Naive thymus-derived CD8-positive, alpha-beta T cell (primary cell): ENCODE results near the gene SPEM3. TPM values are rescaled to one million over a fixed set of nuclear protein-coding genes. Genes with fewer than 3 reads are reported as not detected.

ENCODE experiments used
- ATAC-seq, 2 donors: fragments of 150-1000 bp; cut with Tn5 transposase in 1 of 2; sonication (Bioruptor Pico), chemical (Tn5 transposase) in 1 of 2; 1 replicate in 1 of 2; 2 replicates in 1 of 2; pipeline ENCODE4 v1.10.0; 2021; ENCODE audit warnings: mild to moderate bottlenecking in 2 of 2, moderate library complexity in 2 of 2
- POLR2A ChIA-PET: fragments of 350-600 bp; sonication (Branson Sonifier 250); formaldehyde crosslinking; loops from one replicate; lab custom pipeline; 2021; ENCODE audit warnings: antibody characterized with exemption; lab: Charles Lee
- DNase-seq, 10 donors: peaks; one replicate each; pipeline versions ENCODE4 v3.0.0 to v3.0.0-alpha.2; 2020 to 2022
- H3K27ac Mint-ChIP-seq, 10 donors: one replicate each; pipeline ENCODE4 v1.8.0; 2020 to 2022; ENCODE audit warnings: mild to moderate bottlenecking in 10 of 10, mixed read lengths in 10 of 10, moderate library complexity in 4 of 10, inconsistent platforms in 1 of 10
- H3K27me3 Mint-ChIP-seq, 5 donors: one replicate each; pipeline ENCODE4 v1.8.0; 2021 to 2022; ENCODE audit warnings: mixed read lengths in 5 of 5
- H3K36me3 Mint-ChIP-seq, 3 donors: one replicate each; pipeline ENCODE4 v1.8.0; 2020 to 2022; ENCODE audit warnings: mixed read lengths in 3 of 3, mild to moderate bottlenecking in 2 of 3, inconsistent platforms in 1 of 3
- H3K4me1 Mint-ChIP-seq, 4 donors: one replicate each; pipeline ENCODE4 v1.8.0; 2021 to 2022; ENCODE audit warnings: mixed read lengths in 4 of 4
- H3K4me3 Mint-ChIP-seq, 10 donors: one replicate each; pipeline ENCODE4 v1.8.0; 2020 to 2022; ENCODE audit warnings: mild to moderate bottlenecking in 10 of 10, mixed read lengths in 10 of 10, moderate library complexity in 6 of 10, inconsistent platforms in 1 of 10
- H3K9me3 Mint-ChIP-seq, 9 donors: one replicate each; pipeline ENCODE4 v1.8.0; 2020 to 2022; ENCODE audit warnings: mixed read lengths in 9 of 9, mild to moderate bottlenecking in 3 of 9, inconsistent platforms in 1 of 9, moderate library complexity in 1 of 9
- polyA plus RNA-seq, 3 donors: library from polyadenylated mRNA; unstranded; fragments of 300-500 nt; fragmentation: Illumina TruSeq; gene quantifications; one replicate each; pipeline ENCODE4 v1.2.3, GENCODE V29; 2021
- total RNA-seq, 8 experiments: library from RNA in 2 of 8; stranded (reverse) in 2 of 8; gene quantifications; one replicate each; pipeline ENCODE4 v1.2.3 and lab custom pipeline; 2021 to 2026

The SPEM3 gene
- total and polyA plus RNA-seq, 5 experiments from 2014 or later: not detected

DNA sequence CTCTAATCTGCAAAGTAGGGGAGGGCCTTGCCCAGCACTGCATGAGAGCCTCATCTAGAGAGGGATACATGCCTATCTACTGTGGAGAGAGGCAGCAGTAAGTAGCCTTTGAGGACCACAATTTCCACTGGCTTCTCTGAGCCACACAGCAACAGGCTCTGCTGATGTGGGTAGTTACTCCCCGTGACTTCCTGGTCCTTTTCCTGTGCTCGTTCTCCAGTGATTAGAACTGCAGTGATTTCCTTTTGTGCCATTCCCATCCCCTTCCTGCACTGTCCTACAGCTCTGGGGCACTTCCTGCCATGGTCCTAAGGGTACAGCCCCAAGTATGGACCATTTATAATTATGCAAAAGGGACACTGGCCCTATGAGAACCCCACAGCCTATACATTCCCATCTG is 37.4 kb upstream of the SPEM3 start:
- peaks cover 0 to 51% (median 4%) of the 10 kb centered on the region in 3 donors for H3K36me3 Mint-ChIP-seq
- ATAC-seq: no peak
- peak overlapping the region in 6 of 10 donors; percentile 7 to 82 (median 46) for H3K4me3 Mint-ChIP-seq
- no peaks in the 10 kb centered on the region for H3K9me3 Mint-ChIP-seq
- no peaks in the 10 kb centered on the region for H3K27me3 Mint-ChIP-seq
- POLR2A ChIA-PET: interaction anchor here (1.0 to 1.1 kb wide), 2 partner anchors 13 to 64 kb away, joined by 3 read pairs; partner anchors contain the start of gene TMEM256
- H3K4me1 Mint-ChIP-seq: peaks cover 23 to 48% (median 40%) of the 10 kb centered on the region in 4 donors
- DNase-seq: no peak
- peak overlapping the region in 6 of 10 donors; percentile 40 to 78 (median 62) for H3K27ac Mint-ChIP-seq

DNA sequence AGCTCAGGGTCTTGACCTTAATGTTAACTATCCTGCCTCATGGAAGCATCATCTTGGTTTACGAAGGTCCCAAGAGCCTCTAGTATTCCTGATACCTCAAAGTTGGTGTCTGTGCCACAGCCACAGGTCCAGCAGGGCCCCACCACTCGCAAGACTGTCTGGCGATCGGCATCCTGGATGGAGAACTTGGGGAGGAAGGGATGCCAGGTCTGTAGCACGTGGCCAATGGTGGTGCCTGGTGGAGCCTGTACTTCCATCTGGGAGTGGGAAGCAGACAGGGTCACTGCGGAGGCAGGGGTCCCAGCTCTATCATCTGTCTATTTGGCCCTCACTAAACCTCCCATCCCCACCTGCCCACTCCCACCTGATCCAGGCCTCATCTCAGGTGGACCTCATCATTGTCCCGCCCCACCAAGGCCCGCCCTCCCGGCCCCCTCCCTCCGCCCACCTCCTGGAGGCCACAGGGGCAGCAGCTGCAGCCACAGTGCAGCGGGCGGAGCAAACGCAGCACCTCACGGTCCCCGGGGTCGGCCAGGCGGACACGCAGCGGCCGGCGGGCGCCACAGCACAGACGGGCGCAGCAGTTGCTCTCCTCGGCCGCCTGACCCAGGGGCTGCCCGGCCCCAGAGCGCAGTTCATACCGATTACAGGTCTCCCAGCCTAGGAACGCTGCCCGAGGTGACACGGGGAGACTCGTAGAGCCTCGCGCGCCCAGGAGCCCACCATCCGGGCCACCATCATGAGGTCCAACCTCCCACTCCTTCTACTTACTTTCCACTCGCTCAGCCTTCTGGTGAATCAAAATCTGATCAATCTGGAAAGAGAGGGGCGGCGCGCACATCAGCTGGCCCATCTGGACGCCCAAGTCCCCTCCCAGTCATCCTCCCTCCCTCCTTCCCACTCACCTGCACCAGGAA is 35.7 kb upstream of the SPEM3 start:
- DNase-seq: no peak
- Mint-ChIP-seq H3K4me3 (peak overlapping the region; percentile 78 to 97 (median 94)), H3K36me3 (peaks cover 0 to 39% (median 4%) of the 10 kb centered on the region in 3 donors)

DNA sequence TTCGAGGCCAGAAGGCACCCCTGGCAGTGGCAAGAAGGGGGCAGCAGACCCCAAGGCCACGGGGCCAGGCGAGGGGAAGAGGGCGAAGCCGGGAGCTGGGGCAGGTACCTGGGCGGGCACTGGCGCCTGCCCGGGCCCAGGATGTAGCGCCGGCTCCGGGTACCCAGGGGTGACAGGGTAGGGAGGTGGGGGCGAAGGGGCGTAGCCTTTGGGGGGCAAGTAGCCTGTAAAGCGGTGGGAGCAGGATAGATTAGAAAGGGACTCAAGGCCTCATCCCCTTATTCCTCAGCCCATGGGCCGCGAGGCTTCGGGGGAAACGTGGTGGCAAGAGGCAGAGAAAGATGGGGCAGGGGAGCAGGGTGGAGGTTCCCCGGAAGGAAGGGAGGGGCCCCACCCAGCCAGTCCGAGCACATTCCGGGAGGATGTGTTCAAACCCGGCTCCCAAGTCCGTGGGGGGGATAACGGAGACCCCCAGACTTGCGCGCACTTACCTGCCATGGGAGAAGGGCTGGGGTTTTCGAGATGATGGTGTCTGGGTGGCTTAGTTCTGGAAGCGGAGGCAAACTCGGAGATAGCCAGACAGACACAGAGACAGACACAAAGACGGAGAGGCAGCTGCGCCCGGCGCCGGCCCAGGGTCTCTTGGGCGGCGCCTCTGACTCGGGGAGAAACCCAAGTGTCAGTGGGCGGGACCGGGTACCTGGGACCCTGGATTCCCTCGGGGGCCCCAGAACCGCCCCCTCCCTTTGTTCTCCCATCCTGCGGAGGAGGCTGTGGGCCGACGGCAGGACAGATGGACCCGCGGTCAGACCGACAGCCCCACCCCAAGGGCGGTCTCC is 34.8 kb upstream of the SPEM3 start:
- Mint-ChIP-seq H3K36me3 (peaks cover 0 to 32% (median 4%) of the 10 kb centered on the region in 3 donors), H3K27me3 (no peaks in the 10 kb centered on the region), H3K4me1 (peaks cover 18 to 49% (median 37%) of the 10 kb centered on the region in 4 donors), H3K27ac (peak overlapping the region; percentile 63 to 97 (median 92)), H3K9me3 (no peaks in the 10 kb centered on the region), H3K4me3 (peak overlapping the region; percentile 83 to 97 (median 94))
- peak in 9 of 10 donors; percentile 49 to 88 (median 76) for DNase-seq
- ATAC-seq: peak; percentile 77 to 79
- POLR2A ChIA-PET: interaction anchor here (0.6 to 4.4 kb wide), 17 partner anchors 9 to 293 kb away, joined by 3 to 50 read pairs (median 5); partner anchors contain the start of genes ACAP1, MPDU1, NLGN2 and POLR2A

More for the DNA sequence above, 35.7 kb upstream of the SPEM3 start:
- H3K27ac Mint-ChIP-seq: peak overlapping the region in 8 of 10 donors; percentile 42 to 89 (median 74)
- H3K4me1 Mint-ChIP-seq: peaks cover 18 to 49% (median 37%) of the 10 kb centered on the region in 4 donors
- ATAC-seq: no peak
- POLR2A ChIA-PET: interaction anchor here (1.0 to 4.4 kb wide), 7 partner anchors 8 to 92 kb away, joined by 3 to 50 read pairs (median 5); partner anchors contain the start of genes ACAP1, POLR2A, TMEM256 and TNK1
- no peaks in the 10 kb centered on the region for H3K27me3 Mint-ChIP-seq
- no peaks in the 10 kb centered on the region for H3K9me3 Mint-ChIP-seq

DNA sequence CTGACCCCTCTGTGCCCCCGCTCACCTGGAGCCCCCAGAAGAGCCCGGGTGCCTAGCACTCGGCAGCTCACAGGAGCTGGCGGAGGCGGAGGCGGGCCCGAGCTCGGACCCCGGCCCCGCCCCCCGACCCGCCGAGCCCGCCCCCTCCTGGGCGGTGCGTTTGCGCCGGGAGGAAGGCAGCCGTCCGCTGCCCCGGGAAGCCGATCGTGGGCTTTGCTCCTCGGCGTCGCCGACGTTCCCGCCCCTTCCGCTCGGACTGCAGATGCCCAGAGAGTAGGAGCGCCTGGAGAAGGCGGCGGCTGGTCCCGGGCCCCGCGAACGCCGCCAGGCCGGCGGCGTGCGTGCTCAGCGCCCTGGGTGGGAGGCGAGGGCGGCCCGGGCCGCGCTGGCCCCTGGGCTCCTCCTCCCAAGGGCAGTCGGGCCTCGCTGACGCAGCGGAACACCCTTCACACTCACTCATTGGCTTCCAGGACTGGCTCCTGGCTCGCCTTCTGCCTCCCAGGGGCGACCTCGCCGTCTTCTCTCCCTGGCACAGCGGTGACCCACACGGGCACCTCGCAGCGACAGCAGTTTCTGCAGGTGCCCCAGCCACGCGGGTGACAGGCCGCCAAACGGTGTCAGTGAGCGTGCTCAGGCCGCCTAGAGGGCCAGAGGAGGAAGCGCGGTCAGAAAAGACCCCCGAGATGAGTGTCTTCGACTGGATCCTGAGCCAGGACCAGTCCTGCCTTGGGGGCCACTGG is 34.0 kb upstream of the SPEM3 start, which contains the start of gene PLSCR3:
PLSCR3 (minus strand) TSS at position 74 of the 740 bp plus-strand sequence. CDS start 415 bp downstream, outside the sequence.
- Mint-ChIP-seq H3K4me3 (peak within 1 kb of the TSS; percentile 93 to 97 (median 94)), H3K36me3 (peaks cover 0 to 26% (median 4%) of the 10 kb centered on the region in 3 donors), H3K27ac (peak within 1 kb of the TSS; percentile 85 to 97 (median 94)), H3K9me3 (no peaks in the 10 kb centered on the region), H3K27me3 (no peaks in the 10 kb centered on the region), H3K4me1 (peaks cover 18 to 46% (median 37%) of the 10 kb centered on the region in 4 donors)
- DNase-seq (peak; percentile 64 to 93 (median 84)), ATAC-seq (peak; percentile 84 to 87)
- POLR2A ChIA-PET: interaction anchor here (0.6 to 4.4 kb wide), 16 partner anchors 9 to 292 kb away, joined by 3 to 50 read pairs (median 6); partner anchors contain the start of genes ACAP1, NLGN2, POLR2A and TMEM102

DNA sequence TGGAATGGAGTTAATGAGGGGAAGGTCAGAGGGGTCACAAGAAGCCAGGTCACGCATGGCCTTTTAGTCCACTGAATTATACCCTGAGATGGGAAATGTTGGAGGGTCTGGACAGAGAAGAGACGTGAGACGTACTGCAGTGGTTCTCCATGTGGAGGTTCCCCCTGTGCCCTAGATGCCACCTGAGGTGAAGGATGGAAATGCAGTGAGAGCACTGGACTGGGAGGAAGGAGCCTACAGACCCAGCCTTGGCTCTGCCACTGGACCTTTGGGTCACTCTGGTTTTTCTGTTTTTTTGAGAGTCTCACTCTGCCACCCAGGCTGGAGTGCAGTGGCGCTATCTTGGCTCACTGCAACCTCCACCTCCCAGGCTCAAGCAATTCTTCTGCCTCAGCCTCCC is 32.5 kb upstream of the SPEM3 start:
- H3K4me1 Mint-ChIP-seq: peaks cover 15 to 35% (median 31%) of the 10 kb centered on the region in 4 donors
- H3K27me3 Mint-ChIP-seq: no peaks in the 10 kb centered on the region
- H3K36me3 Mint-ChIP-seq: peaks cover 0 to 12% (median 4%) of the 10 kb centered on the region in 3 donors
- no peak for DNase-seq
- ATAC-seq: no peak
- H3K9me3 Mint-ChIP-seq: no peaks in the 10 kb centered on the region
- POLR2A ChIA-PET: interaction anchor here (0.6 to 4.7 kb wide), 5 partner anchors 7 to 59 kb away, joined by 3 to 50 read pairs (median 5); partner anchors contain the start of genes ACAP1 and TMEM256
- H3K4me3 Mint-ChIP-seq: peak overlapping the region in 5 of 10 donors; percentile 16 to 78 (median 43)
- H3K27ac Mint-ChIP-seq: peak overlapping the region in 2 of 10 donors; percentile 27 to 59

DNA sequence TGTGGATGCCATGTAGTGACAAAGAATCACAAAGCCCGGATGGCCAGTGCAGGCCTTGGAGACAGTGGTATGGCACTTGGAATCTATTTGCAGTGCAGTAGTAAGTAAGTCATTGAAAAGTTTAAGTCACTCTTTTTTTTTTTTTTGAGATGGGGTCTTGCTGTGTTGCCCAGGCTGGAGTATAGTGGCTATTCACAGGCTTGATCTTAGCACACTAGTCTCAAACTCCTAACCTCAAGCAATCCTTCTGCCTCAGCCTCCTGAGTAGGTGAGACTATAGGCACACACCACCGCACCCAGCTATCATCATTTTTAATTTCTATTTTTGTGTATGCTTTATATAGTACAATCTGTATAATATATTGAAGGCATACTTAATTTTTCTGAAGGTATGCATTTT is 30.0 kb upstream of the SPEM3 start:
- H3K4me3 Mint-ChIP-seq: no peak overlapping the region
- ATAC-seq (no peak), DNase-seq (no peak)
- POLR2A ChIA-PET: interaction anchor here (0.5 to 4.7 kb wide), 3 partner anchors 10 to 287 kb away, joined by 3 to 29 read pairs (median 3); no protein-coding TSS in a partner anchor
- peak overlapping the region in 1 of 10 donors; percentile 2 for H3K27ac Mint-ChIP-seq
- H3K36me3 Mint-ChIP-seq: no peaks in the 10 kb centered on the region
- peaks cover 9 to 26% (median 22%) of the 10 kb centered on the region in 4 donors for H3K4me1 Mint-ChIP-seq
- H3K27me3 Mint-ChIP-seq: no peaks in the 10 kb centered on the region
- no peaks in the 10 kb centered on the region for H3K9me3 Mint-ChIP-seq

DNA sequence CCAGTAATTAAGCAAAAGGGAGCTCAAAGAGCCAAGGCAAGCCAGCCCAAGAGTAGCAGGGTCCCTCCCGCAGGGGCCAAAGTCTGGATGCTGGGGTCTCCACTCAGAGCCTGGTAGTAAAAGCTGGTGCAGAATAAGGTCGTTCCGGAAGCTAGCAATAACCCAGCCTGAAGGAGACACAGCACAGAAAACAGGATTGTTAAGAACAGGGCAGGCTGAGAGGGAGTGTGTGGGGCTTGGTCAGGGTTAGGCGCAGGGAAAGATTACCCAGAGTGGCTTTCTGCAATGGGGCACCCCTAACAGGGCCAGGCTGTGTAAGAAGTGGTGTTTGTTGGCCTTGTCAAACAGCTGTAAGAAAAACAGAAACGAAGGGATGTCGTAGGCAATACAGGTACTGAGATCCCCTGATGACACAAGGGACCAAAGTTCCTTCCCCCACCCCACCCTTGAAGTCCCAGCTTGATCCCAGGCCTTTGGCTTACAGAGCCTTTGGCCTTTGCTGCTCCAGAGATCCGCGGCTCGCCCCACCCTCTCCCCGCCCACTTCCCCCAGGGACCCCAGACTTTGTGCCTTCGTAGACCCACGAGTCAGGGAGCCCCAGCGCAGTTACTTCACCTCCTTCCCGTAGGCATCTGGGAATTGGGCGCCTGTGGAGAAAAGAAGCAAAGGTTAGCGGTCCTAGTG is 25.5 kb upstream of the SPEM3 start:
- Mint-ChIP-seq H3K4me3 (peak overlapping the region; percentile 92 to 98 (median 96)), H3K9me3 (no peaks in the 10 kb centered on the region), H3K4me1 (peaks cover 13 to 32% (median 25%) of the 10 kb centered on the region in 4 donors), H3K27me3 (peaks cover 0 to 2% (median 0%) of the 10 kb centered on the region in 5 donors), H3K36me3 (no peaks in the 10 kb centered on the region), H3K27ac (peak overlapping the region; percentile 79 to 99 (median 97))
- POLR2A ChIA-PET: interaction anchor here (0.6 to 3.6 kb wide), 16 partner anchors 9 to 594 kb away, joined by 3 to 50 read pairs (median 7); partner anchors contain the start of genes ACAP1, NEURL4, PLSCR3 and POLR2A
- DNase-seq (peak in 5 of 10 donors; percentile 19 to 53 (median 37)), ATAC-seq (no peak)

DNA sequence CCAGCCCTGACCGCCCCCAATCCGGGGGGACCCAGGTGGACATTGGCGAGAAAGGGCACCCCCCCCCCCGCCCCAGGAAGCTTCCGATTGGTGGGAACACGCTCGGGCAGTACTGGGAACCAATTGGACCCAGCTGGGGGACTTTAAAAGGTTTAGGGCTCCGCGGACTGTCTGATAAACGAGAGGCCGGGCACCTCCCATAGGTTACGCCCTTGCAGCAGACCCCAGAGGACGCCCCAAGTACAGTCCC is 25.0 kb upstream of the SPEM3 start:
- H3K27ac Mint-ChIP-seq: peak overlapping the region; percentile 89 to 99 (median 98)
- peak; percentile 17 to 38 for ATAC-seq
- H3K36me3 Mint-ChIP-seq: no peaks in the 10 kb centered on the region

DNA sequence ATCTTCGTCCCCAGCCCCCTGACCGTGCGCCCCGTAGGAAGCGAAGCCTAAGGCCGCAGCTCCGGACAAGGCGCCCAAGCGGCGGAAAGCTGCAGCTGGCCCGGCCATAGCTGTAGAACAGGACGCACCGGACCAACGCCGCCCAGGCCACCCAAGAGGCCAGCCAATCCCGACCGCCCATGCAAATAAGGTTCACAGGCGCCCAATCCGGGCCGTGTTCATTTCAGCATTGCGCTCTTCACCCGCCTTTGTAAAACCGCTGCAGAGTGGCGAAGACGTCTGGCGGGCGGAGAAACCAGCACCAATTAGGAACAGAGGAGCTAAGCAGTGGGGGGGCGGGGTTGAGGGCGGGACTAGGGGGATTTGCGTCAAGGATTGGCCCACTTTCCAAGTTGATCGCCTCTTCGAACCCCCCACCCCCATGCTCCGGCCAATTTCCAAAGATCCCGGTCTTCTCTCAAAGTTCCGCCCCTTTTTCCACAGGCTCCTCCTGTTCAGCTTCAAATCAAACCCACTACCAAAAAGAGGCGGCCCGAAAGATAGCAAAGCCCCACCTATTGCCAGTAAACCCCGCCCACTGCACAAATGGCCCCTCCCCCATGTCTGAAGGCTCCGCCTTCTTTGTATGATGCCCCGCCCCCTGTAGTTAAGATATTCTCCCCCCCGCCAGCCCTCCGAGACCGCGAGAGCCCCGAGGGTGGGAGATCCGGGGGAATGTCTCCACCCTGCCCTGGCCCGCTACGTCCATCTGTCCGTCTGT is 24.5 kb upstream of the SPEM3 start, which contains the start of gene TMEM256:
TMEM256 (minus strand) TSS at position 121 of the 760 bp plus-strand sequence; CDS start at position 108, 13 bp downstream.
- peaks cover 15 to 35% (median 28%) of the 10 kb centered on the region in 4 donors for H3K4me1 Mint-ChIP-seq
- DNase-seq (peak; percentile 89 to 97 (median 93)), ATAC-seq (peak; percentile 87 to 91)
- H3K4me3 Mint-ChIP-seq: peak within 1 kb of the TSS; percentile 92 to 98 (median 96)
- H3K27ac Mint-ChIP-seq: peak within 1 kb of the TSS; percentile 89 to 99 (median 98)
- peaks cover 0 to 4% (median 0%) of the 10 kb centered on the region in 5 donors for H3K27me3 Mint-ChIP-seq
- H3K36me3 Mint-ChIP-seq: no peaks in the 10 kb centered on the region
- POLR2A ChIA-PET: interaction anchor here (0.6 to 3.6 kb wide), 22 partner anchors 10 to 283 kb away, joined by 3 to 50 read pairs (median 4); partner anchors contain the start of genes ACAP1, MPDU1, NEURL4 and PLSCR3
- no peaks in the 10 kb centered on the region for H3K9me3 Mint-ChIP-seq

More for the DNA sequence above, 25.0 kb upstream of the SPEM3 start:
- H3K4me1 Mint-ChIP-seq: peaks cover 13 to 32% (median 25%) of the 10 kb centered on the region in 4 donors
- peaks cover 0 to 2% (median 0%) of the 10 kb centered on the region in 5 donors for H3K27me3 Mint-ChIP-seq
- POLR2A ChIA-PET: interaction anchor here (0.6 to 3.6 kb wide), 19 partner anchors 9 to 283 kb away, joined by 3 to 50 read pairs (median 5); partner anchors contain the start of genes ACAP1, MPDU1, NEURL4 and PLSCR3
- H3K9me3 Mint-ChIP-seq: no peaks in the 10 kb centered on the region
- H3K4me3 Mint-ChIP-seq: peak overlapping the region; percentile 92 to 98 (median 96)
- DNase-seq: no peak
